NCI-H345 (cell line): ENCODE data around the gene MSMO1.
"Not testable (repeated sequence)": the region's sequence is repeated elsewhere in the genome, so short reads cannot be mapped to it uniquely, and the experiment has no call there.

Source experiments
- DNase-seq: peaks from one replicate; lab custom pipeline; 2025; lab: John Stamatoyannopoulos, UW

MSMO1 gene

DNA sequence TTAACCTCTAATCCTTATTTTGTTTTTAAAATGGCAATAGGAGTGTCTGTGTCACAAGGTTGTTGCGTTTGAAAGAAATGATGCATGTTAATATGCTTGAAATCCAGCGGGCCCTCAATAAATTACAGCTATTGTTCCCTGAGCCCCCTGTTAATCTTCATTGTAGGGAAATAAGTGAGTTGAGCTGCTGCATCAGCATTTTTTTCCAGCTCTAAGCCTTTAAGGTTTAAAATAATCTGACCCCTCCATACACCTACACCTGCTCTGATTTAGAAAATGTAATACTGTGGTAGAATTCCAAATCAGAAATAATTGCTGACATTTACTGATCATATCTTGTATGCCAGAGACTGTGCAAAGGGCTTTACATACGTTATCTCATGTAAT lies 2.6 kb upstream of the MSMO1 start:
- no peak for DNase-seq

GRCh38 chr4:165325732-165326512 lies 1.5 kb upstream of the MSMO1 start:
- no peak for DNase-seq

- peak; percentile 23 for DNase-seq
These were observed 648 bp upstream of the MSMO1 start for GRCh38 chr4:165326831-165327210.

GRCh38 chr4:165328101-165328425 lies 594 bp downstream of the MSMO1 start:
- DNase-seq: no peak

DNA sequence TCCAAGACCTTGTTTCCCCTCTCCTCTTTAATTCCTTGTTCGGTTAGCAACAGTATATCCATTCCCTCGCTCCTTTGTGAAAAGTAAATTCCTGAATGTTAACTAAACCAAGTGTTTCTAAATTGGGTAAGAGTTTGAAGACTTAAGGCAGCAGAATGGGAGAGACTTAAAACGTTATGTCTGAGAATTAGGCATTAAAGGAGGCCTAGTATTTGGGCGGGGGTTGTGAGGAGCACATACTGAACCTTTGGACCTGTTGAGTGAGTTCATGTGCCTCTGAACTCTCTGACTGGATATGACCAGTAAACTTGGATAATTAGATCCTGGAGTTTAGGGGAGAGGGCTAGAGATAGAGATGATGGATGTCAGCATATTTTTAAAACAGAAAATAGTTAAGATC lies 1.2 kb downstream of the MSMO1 start:
- no peak for DNase-seq

DNA sequence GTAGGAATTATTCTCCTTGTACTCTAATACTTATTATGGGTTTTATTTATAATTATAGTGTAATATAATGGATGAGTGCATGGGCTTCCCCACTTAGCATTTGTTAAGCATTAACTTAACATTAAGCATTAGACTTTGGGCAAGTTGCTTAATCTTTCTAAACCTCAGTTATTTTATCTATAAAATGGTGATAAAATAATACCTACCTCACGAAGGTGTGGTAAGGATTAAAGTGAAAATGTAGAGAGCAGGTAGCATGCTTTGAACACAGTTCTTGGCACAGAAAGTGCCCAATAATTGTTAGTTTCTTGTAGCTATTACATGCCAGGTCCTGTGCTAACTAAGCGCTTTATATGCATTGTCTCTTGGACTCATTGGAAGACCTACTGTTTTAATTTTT lies 2.6 kb downstream of the MSMO1 start:
- DNase-seq: no peak

DNA sequence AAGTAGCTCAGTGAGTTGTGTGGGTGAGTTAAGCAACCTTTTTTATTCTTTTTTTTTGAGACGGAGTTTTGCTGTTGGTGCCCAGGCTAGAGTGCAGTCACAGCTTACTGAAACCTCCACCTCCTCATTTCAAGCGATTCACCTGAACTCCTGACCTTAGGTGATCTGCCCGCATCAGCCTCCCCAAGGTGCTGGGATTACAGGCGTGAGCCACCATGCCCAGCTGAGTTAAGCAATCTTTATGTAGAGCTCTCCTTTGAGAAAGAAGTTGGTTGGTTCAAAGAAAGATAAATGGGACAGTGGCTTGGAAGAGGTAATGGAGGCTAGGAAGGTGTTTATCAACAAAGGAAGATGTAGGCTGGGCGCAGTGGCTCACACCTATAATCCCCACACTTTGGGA lies 3.2 kb downstream of the MSMO1 start:
- no peak for DNase-seq

GRCh38 chr4:165331359-165331758 lies 3.9 kb downstream of the MSMO1 start:
- DNase-seq: no peak

GRCh38 chr4:165331823-165332222 lies 4.4 kb downstream of the MSMO1 start:
- DNase-seq: no peak

GRCh38 chr4:165332502-165332901 lies 5.0 kb downstream of the MSMO1 start:
- no peak for DNase-seq

DNA sequence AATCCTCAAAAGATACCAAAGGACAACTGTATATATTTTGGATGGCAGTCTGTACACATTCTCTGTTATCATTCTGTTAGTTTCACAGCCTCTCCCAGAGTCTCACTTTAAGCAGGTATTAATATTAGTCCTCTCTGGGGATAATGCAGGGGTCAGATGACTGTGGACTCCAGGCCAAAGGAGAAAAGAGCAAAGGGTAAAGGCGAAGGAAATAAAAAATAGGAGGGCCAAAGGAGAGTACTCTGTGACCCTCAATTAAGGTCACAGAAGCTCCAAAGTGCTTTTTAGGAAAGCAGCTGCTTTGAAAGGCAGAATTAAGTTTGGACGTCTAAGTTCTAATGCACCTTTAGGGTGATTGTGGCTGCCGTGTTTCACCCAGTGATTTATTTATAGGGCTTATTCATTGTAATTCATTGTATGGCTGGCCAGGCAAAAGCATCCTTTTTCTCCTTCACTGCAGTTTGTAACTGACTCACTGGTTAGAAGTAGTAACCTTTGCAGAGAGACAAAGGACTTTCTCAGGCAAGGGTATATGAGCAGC lies 7.8 kb downstream of the MSMO1 start:
- DNase-seq: no peak

- DNase-seq: no peak
These were observed 9.3 kb downstream of the MSMO1 start for GRCh38 chr4:165336743-165337142.

DNA sequence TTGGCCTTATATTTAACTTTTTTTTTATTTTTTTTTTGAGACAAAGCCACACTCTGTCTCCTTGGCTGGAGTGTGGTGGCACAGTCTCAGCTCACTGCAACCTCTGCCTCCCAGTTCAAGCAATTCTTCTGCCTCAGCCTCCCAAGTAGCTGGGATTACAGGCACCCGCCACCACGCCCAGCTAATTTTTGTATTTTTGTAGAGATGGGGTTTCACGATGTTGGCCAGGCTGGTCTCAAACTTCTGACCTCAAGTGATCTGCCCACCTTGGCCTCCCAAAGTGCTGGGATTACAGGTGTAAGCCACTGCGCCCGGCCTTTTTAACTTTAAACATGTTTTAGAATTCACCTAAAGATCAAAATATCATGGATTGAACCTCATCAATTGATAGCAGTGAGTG lies 14.9 kb downstream of the MSMO1 start:
- not testable (repeated sequence) for DNase-seq

- DNase-seq: peak; percentile 27
These were observed 16.1 kb downstream of the MSMO1 start for GRCh38 chr4:165343353-165344191.

GRCh38 chr4:165345666-165346417 lies 18.4 kb downstream of the MSMO1 start:
- no peak for DNase-seq

- DNase-seq: no peak
These were observed 20.4 kb downstream of the MSMO1 start for GRCh38 chr4:165347647-165348569.

DNA sequence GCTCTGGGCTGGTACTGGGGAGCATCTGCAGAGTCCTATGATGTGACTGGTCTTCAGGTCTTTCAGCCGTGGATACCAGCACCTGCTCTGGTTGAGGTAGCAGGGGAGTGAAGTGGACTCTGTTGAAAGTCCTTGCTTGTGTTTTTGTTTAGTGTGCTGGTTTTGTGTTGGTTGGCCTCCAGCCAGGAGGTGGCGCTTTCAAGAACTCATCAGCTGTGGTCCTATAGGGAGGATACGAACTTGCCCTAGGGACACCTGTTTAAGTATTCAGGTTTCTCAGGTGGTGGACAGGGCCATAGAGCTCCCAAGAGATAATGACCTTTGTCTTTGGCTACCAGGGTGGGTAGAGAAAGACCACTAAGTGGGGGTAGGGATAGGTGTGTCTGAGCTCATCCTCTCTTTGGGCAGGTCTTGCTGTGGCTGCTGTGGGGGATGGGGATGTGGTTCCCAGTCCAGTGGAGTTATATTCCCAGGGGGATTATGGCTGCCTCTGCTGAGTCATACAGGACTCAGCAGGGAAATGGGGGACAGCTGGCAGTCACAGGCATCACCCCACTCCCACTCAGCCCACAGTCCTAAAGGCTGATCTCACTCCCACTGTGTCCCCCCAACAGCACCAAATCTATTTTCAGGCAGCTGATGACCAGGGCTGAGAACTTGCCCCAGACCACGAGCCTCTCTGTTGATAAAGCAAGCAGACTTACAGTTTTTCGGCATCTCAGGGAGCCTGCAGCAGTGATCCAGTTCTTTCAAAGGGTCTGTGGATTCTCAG lies 24.1 kb downstream of the MSMO1 start:
- DNase-seq: no peak

DNA sequence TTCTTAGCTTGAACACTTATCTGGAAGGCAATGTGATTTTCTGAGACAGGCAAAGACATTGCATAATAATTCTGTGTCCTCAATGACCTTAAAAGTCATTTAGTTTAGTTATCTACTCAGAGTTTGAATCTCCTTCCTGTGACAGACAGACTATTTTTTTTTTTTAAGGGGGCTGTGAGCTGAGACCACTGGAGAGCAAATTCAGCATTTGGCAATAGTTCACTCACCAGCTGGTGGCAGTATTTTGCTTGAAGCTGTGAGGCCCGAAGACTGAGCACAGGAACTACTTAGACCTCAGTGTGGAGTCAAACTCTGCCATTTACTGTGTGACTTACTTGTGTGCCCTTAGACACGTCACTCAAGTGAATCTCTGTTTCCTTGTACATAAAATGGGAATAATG lies 28.4 kb downstream of the MSMO1 start:
- DNase-seq: peak; percentile 63

GRCh38 chr4:165359506-165359905 lies 32.0 kb downstream of the MSMO1 start:
- DNase-seq: no peak

GRCh38 chr4:165360041-165360695 lies 32.7 kb downstream of the MSMO1 start:
- DNase-seq: no peak
